NCI-H2171 (cell line): ENCODE results near the gene OSBPL10.
A peak's percentile ranks its signal among the peaks of the same experiment; 100 is the strongest.
"Not testable (repeated sequence)": the region's sequence is repeated elsewhere in the genome, so short reads cannot be mapped to it uniquely, and the experiment has no call there.

Source experiments
- DNase-seq: peaks from one replicate; lab custom pipeline; 2025; lab: John Stamatoyannopoulos, UW

Gene OSBPL10, protein sequence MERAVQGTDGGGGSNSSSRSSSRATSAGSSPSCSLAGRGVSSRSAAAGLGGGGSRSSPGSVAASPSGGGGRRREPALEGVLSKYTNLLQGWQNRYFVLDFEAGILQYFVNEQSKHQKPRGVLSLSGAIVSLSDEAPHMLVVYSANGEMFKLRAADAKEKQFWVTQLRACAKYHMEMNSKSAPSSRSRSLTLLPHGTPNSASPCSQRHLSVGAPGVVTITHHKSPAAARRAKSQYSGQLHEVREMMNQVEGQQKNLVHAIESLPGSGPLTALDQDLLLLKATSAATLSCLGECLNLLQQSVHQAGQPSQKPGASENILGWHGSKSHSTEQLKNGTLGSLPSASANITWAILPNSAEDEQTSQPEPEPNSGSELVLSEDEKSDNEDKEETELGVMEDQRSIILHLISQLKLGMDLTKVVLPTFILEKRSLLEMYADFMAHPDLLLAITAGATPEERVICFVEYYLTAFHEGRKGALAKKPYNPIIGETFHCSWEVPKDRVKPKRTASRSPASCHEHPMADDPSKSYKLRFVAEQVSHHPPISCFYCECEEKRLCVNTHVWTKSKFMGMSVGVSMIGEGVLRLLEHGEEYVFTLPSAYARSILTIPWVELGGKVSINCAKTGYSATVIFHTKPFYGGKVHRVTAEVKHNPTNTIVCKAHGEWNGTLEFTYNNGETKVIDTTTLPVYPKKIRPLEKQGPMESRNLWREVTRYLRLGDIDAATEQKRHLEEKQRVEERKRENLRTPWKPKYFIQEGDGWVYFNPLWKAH

DNA sequence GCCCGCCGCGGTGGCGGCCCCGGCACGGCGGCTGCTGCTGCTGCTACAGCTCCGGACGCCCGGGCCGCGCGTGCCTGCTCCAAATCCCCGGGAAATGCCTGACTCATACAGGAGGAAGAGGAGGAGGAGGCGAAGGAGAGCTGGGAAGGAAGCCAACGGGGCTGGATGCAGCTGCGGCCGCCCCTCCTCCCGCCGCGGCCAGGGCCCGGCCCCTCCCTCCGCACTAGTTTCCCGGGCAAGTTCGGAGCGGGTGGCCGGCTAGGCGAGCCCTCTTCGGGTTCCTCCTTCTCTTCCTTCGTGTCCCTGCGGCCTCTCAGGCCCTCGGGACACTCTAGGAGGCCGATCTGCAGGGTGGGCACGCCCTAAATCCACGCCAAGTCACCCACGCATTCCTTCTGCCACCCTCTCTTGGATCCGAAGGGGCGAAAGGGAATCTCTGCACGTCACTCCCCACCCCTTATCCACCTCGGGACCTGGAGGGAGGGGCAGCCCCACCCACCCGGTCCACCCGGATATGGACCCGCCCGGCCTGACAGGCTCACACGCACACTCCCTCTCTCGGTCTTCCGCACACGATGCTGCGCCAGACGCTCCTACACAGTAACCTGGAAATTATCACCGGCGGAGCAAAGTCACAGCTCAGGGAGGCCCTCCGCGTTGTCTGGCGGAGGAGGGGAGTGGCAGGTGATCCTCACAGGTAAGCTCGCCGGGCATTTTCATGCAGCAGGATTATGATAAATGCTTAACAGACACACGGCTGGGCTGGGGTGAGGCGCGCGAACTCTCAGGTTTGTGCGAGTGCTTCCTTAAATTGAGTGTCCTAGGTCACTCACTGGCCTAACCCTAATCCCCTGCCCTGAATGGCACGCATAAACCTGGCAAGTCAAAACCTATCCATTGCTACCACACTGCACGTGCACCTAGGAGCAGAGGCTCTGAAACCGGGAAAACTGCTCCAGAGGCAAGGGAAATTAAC, at the start of gene OSBPL10, which contains the start of gene ZNF860:
Gene OSBPL10, minus strand, starts transcription at position 57 of the 976 bp plus-strand sequence. CDS start 83 bp downstream, outside the sequence.
Gene ZNF860, plus strand, starts transcription at position 545 of the 976 bp plus-strand sequence. CDS start 7,330 bp downstream, outside the sequence.
- DNase-seq = peak; percentile 54

DNA sequence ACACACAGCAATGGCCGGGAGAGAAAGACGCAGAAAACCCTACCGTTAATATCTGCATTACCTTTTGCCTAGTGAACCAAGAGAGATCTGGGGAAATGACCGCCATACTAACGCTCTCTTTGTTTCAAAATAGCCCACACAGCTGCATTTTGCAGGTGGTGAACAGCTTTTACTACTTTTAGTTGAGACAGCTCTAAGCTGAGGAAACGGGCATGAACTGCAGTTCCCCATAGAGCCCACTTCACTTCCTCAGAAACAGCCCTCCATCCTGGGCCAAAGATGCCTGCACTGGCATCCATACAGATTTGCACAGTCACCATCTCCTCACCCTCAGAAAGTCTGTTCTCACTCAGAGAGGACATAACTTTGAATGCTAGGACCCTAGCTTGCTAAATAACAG, 45.5 kb upstream of the OSBPL10 start:
- no peak for DNase-seq

DNA sequence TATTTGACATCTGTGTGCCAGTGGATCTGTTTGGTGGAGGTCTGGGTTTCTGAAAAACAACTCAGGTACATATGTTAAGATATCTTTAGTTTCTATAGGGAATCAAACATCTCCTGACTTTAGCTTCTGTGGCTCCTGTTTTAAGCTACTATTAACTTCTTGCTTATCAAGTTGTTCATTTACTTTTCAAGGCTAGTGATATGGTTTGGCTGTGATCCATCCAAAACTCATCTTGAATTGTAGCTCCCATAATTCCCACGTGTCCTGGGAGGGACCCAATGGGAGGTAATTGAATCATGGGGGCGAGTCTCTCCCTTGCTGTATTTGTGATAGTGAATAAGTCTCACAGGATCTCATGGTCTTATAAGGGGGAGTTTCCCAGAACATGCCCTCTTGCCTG, 41.9 kb upstream of the OSBPL10 start:
- DNase-seq = no peak

DNA sequence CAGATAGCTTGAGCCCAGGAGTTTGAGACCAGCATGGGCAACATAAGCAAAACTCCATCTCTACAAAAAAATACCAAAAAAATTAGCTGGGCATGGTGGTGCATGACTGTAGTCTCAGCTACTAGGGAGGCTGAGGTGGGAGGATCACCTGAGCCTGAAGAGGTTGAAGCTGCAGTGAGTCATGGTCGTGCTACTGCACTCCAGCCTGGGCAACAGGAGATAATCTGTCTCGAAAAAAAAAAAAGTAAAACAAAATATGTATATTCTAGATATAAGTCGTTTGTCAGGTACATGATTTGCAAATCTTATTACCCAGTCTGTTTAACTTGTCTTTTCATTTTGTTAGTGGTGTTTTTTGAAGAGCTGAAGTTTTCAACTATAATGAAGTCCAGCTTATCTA, 40.7 kb upstream of the OSBPL10 start:
- DNase-seq = no peak

DNA sequence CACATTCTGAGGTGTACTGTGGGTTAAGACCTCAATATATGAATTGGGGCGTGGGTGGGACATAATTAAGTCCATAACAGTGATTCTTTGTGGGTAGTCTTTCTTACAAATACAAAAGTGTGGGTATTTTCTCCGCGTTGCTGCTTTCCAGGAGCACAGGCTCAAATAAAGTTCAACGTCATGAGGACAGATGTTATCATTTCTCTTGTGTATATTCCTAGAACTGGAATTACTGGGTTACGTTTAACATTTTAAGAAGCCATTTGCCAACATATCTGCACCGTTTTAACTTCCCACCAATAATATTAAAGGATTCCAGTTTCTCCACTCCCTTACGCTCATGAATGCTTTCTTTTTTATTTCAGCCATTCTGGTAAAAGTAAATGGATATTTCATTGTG, 40.1 kb upstream of the OSBPL10 start:
- no peak for DNase-seq

DNA sequence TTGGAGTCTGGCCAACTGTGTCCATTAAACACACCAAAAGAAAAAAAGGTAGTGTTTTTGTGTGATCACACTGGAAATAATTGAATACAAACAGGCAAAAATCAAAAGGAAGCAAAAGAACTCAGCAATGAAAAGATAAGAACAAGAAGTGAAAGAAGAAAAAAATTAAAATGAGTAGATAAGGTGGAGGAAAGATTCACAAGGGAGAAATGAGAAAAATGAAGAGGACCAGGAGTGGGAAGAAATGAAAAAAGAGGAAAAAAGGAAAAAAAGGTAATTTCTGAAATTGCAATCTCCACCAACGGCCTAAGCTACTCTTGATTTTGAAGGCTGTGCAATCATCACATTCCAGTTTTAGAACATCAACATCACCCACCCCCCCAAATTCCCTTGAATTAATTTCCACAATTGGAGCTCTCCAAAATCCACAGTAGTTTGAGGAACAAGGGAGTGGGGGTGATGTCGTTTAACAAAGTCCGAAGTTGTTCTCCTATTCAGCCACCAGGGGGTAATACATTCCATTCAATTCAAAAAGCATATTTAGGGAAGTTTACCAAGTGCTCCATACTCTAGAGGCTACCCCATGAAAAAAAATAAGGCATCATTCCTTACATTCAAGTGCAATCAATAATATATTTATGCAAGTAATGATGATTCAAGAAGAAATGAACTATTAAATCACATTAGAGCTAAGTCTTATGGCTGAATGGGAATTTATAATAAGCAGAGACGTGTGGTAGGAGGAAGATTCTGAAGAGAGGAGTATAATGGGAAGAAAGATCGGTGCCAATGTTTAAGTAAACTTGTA, 37.9 kb upstream of the OSBPL10 start:
- DNase-seq = no peak

DNA sequence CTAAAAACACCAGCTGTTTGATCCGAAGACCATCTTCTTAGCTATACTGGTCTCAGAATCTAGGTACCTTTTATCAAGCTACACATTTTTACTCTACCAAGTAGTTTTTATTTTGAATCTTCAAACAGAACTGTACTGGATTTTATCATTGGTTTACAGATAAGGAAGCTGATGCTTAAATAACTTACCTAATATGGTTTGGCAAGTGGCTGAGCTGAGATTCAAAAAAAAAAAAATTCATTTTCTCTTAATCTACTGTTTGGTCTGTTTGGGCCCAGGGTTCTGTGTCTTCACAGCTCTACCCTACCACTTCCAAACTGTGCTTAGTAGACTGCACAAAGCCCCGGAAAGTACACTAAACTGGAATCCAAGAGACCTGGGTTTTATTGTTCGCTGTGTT, 36.2 kb upstream of the OSBPL10 start:
- DNase-seq = no peak

DNA sequence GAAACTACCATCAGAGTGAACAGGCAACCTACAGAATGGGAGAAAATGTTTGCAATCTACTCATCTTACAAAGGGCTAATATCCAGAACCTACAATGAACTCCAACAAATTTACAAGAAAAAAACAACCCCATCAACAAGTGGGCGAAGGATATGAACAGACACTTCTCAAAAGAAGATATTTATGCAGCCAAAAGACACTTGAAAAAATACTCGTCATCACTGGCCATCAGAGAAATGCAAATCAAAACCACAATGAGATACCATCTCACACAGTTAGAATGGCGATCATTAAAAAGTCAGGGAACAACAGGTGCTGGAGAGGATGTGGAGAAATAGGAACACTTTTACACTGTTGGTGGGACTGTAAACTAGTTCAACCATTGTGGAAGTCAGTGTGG, 34.6 kb upstream of the OSBPL10 start:
- DNase-seq = not testable (repeated sequence)

DNA sequence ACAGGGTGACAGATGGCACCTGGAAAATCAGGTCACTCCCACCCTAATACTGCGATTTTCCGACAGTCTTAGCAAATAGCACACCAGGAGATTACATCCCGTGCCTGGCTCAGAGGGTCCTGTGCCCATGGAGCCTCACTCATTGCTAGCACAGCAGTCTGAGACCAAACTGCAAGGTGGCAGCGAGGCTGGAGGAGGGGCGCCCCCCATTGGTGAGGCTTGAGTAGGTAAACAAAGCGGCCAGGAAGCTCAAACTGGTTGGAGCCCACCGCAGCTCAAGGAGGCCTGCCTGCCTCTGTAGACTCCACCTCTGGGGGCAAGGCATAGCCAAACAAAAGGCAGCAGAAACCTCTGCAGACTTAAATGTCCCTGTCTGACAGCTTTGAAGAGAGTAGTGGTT, 29.6 kb upstream of the OSBPL10 start:
- DNase-seq = not testable (repeated sequence)

DNA sequence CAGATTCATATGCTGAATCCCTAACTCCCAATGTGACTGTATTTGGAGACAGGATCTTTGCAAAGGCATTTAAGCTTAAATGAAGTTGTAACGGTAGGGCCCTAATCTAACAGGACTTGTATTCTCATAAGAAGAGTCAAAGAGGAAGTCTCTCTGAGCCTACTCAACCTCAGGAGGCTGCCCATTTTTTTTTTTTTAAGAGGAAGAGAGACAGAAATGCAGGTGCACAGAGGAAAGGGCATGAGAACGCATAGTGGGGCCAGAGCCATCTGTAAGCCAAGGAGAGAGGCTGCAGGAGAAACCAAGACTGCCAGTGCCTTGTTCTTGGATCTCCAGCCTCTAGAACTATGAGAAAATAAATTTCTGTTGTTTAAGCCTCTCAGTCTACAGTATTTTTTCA, 28.9 kb upstream of the OSBPL10 start:
- DNase-seq = no peak

DNA sequence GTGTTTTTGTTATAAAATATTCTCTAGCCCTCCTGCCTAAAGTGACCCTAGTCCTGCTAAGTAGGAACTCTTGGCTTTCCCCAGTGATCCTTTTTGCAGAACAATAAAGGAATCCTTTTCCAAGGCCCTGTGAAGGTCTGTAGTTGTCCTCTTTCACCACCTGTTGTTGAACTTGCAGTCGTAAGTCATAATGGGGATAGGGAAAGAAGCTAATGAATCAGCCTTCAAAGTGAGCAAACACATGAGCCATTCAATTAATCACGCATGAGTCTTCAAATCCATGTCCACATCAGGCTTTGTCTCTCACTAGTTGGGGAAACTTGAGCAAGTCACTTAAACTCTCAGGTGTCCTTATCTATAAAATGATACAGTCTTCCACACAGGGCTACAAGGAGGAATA, 28.0 kb upstream of the OSBPL10 start:
- no peak for DNase-seq

DNA sequence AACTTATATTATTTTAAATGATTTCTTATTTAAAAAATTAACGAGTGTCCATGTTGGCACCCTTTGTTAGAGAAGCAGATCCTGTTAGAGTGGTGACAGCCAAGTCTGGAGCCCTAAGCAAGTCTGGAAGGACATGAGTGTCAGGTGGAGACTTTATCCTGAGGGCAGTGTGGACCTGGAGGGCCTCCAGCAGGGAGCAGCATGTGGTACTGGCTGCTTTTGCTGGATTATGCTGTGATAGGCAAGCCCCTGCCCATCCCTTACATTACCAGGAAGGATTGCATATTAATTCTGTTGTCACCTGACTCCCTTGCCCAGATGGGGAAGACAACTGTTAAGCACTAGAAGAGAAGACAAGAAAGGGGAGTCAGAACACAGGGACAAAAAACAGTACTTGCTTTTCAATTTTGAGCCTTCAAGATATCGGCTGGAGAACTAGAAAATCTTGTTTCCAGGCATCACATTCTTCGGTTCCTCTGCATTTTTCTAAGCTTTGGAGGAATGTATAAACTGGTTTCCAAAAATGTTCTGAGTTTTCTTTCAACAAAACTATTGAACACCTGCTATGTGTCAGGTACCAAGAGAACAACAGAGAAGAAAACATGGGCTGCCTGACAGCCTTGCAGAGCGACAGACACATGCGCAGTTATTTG, 23.2 kb upstream of the OSBPL10 start:
- peak; percentile 44 for DNase-seq

DNA sequence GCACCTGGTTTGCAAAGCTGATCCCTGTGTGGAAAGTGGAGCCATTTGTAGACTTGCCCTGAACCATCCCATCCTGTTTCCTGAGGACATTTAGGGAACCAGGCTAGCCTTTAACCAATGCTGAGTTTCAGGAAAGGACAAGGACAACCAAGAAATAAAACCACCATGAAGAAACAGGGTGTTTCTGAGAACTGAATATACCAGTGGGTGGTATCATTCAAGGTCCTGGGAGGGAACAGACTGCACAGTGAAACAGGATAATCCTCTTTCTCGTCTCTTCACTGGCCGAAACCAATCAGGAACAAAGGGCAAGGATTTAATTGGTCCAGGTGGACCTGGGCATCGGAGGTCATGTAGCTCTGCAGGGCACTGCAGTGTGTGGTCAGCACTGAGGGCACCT, 22.3 kb upstream of the OSBPL10 start:
- DNase-seq = no peak

DNA sequence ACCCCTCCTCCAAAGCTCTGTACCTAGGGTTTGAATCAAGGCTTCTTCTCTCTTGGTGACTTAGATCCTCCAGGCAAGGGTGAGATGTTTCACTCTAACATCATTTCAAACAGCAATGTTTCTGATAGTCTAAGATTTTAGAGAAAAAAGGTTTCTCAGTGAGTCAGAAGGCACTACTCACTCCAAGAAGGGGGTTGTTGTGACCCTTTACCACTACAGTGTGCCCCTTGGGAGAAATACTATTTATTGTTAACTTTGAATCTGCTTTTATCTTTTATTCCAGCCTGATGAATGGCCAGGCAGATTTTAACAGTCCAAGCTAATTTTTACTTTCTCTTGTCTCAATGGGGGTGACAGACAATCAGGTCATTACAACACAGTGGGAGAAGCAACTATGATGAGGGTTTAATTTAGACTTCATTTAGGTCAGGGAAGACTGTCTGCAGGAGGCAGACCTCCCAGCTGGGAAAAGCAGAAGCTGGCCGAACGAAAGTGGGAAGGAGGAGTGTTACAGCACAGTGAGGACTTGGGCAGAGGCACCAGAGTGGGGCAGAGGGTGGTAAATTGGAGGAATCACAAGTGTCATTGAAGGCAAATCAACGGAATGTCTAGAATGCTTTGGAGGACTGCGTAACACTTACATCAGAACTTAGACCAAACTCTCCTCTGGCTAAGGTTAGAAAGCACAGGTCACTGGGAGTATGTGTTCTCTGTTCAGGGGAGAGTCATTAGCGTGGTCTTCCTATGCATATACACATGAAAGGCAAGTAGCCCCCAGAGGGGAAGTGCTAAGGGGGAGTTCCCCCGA, 21.7 kb upstream of the OSBPL10 start:
- no peak for DNase-seq

DNA sequence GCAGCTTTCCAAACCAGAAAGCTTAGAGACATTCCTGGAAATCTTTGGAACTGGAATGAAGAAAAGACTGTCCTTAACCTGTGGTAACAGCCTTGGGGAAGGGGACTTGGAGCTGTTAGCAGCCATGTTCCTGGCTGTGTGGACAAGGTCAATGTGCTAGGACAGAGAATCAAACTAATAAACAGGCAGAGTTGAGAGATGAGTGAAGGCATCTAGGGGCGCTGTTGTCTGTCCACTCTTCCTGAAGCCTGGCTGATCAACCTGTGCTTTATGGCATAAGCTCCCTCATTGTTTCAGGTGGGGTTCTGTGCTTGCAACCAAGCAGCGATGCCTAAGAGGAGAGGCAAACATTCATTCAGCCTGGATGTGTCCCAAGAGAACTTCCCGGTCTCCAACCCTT, 19.8 kb upstream of the OSBPL10 start:
- DNase-seq = no peak

DNA sequence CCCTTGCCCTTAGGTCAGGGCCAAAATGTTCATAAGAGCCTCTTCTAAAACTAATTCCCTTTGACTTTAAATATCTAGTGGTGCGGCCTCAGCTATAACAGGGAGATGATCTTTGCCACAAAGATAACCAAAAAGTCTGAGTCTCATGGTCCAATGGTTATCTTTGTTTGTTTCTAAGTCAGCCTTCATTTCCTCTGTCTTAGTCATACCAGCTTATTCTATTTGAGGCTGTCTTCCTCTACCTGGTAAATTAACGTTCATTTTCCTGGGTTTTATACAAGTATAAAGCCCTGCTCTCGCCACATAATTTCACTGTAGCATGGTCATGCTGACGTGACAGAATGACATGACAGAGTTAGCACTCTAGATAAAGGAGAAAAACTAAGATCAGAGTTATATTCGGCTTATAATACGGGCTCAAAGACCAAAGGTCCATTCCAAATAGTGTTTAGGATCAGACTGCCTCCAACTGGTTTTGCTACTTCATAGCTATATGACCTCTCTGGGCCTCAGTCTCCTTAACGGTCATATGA, 18.9 kb upstream of the OSBPL10 start:
- DNase-seq = no peak

DNA sequence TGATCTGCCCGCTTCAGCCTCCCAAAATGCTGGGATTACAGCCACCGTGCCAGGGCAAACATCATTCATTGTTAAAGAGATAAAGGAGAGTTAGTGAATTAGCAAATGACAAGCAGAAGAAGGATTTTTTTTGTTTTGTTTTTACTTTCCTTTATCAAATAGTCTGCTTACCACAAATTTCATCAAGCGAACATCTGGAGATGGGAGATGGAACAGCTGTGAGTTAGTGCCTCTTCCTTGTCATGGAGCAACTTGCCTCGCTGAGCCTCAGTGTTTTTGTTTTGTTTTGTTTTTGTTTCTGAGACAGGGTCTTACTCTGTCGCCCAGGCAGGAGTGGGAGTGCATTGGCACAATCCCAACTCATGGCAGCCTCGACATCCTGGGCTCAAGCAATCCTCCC, 16.4 kb upstream of the OSBPL10 start:
- no peak for DNase-seq

DNA sequence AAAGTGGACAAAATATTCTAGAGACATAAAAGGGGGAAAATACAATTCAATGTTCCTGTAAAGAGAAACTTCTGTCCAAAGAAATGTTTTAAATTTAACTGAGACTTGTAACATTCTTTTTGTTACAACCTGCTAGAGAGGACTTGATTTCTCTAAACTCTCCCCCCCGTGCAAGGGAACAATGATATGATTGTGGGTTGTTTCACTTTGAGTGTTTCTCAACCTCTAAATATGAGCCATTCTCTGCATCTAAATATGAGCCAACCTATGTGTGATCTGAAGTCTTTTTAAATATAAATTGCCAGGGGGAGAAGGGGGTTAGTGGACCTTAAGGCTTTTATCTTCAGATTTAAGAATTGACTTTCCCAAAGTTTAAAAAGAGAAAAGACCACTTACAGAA, 15.1 kb upstream of the OSBPL10 start:
- DNase-seq = no peak

DNA sequence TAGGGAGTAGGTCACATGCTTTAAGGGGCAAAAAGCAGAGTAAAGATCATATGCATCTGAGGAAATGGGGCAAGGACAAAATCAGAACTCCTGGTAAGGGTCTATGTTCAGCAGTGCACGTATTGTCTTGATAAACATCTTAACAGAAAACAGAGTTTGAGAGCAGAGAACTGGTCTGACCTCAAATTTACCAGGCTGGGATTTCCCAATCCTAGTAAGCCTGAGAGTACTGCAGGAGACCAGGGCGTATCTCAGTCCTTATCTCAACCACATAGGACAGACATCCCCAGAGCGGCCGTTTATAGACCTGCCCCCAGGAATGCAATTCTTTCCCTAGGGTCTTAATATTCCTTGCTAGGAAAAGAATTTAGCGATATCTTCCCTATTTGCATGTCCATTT, 14.0 kb upstream of the OSBPL10 start:
- DNase-seq = not testable (repeated sequence)

DNA sequence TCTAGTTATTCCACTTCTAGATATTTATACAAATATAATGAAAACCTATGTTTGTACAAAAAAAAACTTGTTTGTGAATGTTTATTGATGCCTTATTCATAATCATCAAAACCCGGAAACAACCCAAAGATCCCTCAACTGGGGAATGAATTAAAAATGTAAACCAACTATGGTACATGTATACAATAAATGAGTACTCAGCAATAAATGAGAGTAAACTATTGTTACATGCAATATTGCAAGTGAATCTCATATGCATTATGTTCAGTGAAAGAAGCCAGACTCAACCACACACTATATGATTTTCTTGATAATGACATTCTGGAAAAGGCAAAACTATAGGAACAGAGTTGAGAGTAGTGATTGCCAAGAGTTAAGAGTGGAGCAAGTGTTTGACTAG, 12.8 kb upstream of the OSBPL10 start:
- DNase-seq = no peak
